ENCODE measurements around the gene FERMT2.

- TF ChIP-seq CTCF (conservative IDR thresholded peaks at IDR 0.05): no peak
- TF ChIP-seq ZFX (IDR thresholded peaks at IDR 0.05): no peak
Measured at GRCh38 chr14:52882824-52883223, 68.0 kb downstream of the FERMT2 start.

All from C4-2B (cell line).